Prostate gland (tissue), 2 donors: Measurements from ENCODE around the gene COMMD1.

ENCODE experiments used
- POLR2AphosphoS5 ChIP-seq: sonication (generic); formaldehyde crosslinking; IDR thresholded peaks from one replicate; pipeline ENCODE4 v1.6.1; 2017; ENCODE audit warnings: antibody characterized with exemption
- TF ChIP-seq, protein P1 (sequence below), 4 experiments: fragments of 200-600 bp in 2 of 4; fragments of 450-650 bp in 2 of 4; sonication (generic) in 2 of 4; IDR thresholded peaks; 1 replicate in 3 of 4; 2 replicates in 1 of 4; pipeline ENCODE4 v1.5.1; 2016 to 2019; ENCODE audit warnings: antibody characterized with exemption in 4 of 4, mild to moderate bottlenecking in 2 of 4, moderate library complexity in 2 of 4

DNA sequence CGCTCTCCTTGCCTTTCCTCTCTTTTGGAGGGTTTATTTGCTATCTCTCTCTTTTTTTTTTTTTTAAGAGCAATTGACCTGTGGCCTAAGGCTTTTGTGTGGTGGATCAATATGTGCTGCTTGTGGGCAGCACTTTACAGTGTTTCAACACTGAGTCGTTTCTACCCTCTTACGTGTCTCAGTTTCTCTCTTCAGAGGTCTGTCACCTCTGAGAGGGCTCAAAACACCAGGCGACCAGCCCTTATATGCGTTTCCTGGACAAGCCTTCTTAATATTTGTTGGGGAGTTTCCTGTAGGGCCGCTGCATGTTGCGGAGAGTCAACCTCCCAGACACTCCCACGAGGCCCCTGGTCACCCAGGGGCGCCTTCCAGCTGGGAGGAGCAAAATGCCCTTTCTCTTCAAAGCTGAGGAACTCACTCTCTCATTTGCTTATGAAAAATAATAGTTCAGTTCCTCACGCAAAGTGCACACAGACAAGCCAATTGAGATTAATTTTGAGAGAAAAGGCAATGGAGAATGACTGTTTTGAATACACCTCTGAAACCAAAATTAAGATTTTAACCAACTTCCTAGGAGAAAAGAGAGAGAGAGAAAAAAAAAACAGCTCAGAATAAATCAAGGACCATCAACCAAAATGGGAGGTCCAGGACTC is 194.2 kb downstream of the COMMD1 start:
- TF ChIP-seq POLR2AphosphoS5 = no peak
- TF ChIP-seq, protein P1, sequence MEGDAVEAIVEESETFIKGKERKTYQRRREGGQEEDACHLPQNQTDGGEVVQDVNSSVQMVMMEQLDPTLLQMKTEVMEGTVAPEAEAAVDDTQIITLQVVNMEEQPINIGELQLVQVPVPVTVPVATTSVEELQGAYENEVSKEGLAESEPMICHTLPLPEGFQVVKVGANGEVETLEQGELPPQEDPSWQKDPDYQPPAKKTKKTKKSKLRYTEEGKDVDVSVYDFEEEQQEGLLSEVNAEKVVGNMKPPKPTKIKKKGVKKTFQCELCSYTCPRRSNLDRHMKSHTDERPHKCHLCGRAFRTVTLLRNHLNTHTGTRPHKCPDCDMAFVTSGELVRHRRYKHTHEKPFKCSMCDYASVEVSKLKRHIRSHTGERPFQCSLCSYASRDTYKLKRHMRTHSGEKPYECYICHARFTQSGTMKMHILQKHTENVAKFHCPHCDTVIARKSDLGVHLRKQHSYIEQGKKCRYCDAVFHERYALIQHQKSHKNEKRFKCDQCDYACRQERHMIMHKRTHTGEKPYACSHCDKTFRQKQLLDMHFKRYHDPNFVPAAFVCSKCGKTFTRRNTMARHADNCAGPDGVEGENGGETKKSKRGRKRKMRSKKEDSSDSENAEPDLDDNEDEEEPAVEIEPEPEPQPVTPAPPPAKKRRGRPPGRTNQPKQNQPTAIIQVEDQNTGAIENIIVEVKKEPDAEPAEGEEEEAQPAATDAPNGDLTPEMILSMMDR (IDR thresholded peaks at IDR 0.05) = no peak
